Activated CD4-positive, alpha-beta T cell treated with anti-CD3 and anti-CD28 coated beads, Interleukin-2, amount 50 U/mL, for 4 hours (primary cell): ENCODE results near the gene WWC1.
"Not testable (repeated sequence)": the region's sequence is repeated elsewhere in the genome, so short reads cannot be mapped to it uniquely, and the experiment has no call there.

Source experiments
- DNase-seq, 2 experiments: peaks; one replicate each; pipeline ENCODE4 v3.0.0-alpha.2; 2020

The WWC1 gene

GRCh38 chr5:168339109-168339771 is 47.8 kb downstream of the WWC1 start:
- no peak for DNase-seq

GRCh38 chr5:168339772-168340140 is 48.3 kb downstream of the WWC1 start:
- DNase-seq, result not testable (repeated sequence)

DNA sequence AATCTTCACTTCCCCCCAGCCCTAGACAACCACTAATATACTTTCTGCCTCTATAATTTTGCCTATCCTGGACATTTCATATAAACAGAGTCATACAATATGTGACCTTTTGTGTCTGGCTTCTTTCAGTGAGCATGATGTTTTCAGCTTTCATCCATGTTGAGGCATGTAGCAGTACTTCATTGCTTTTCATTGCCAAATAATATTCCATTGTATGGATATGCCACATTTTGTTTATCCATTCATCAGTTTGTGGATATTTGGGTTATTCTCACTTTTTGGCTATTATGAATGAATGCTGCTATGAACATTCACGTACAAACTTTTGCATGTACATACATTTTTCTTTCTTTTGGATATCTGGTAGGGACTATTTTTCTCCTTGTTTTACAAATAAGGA is 49.0 kb downstream of the WWC1 start:
- DNase-seq, result no peak

GRCh38 chr5:168341178-168341577 is 49.7 kb downstream of the WWC1 start:
- no peak for DNase-seq

GRCh38 chr5:168342151-168342825 is 50.8 kb downstream of the WWC1 start:
- no peak for DNase-seq

GRCh38 chr5:168342985-168343384 is 51.5 kb downstream of the WWC1 start:
- no peak for DNase-seq

DNA sequence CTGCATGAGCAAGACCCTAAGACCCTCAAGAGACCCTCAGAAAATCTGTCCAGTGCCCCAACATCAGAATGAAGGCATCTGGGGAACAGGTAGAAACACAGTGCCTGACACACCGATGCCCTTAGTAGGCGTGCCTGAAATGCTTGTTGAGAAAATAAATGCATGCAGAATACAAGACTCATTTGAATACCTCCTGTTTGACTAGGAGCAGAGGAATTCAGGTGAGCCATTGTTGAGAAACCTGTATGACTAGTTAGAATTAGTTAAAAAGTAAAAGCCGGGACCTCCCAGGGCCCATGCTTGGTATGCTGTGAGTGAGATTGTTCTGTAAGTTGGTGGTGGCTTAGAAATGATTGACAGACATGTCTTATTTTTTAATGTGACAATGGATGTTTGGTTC is 55.0 kb downstream of the WWC1 start:
- no peak for DNase-seq

GRCh38 chr5:168347368-168348083 is 56.1 kb downstream of the WWC1 start:
- no peak for DNase-seq

GRCh38 chr5:168348084-168348414 is 56.6 kb downstream of the WWC1 start:
- no peak for DNase-seq

DNA sequence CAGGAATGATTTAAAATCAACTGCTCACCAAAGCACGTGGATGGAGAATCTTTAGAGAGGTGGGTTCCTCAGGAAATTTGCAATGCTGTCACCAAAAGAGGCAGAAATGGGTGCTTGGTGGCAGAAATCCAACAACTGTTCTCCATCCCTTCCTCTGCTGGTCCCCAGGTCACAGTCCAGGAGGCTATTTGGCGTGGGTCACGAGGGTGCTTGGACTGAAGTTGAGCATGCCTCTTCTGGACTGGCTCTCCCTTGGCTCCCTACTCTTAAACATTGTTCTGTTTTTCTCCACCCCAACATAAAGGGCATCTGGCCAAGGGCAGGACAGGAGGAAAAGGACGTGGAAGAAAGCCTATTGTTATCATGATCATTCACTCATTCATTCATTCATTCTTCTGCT is 58.9 kb downstream of the WWC1 start:
- DNase-seq, result no peak

GRCh38 chr5:168353216-168353957 is 61.9 kb downstream of the WWC1 start:
- DNase-seq, result no peak

DNA sequence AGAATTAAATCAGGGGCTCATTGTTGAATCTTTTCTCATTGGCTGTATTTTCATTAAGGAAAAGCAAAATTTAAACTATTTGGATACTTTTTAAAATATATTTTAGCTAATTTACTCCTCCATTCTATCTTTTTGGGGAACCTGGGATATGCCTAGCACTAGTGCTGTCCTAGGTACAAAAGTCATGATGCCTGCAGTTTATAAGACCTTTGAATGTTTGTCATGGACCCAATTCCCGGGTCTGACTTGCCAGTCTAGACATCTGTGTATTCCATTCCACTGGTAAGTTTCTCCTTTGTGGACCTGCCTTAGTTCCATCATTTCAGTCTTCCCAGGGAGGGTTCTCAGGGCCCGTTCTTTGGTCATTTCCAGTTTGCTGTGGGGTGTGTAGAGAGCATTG is 63.0 kb downstream of the WWC1 start:
- no peak for DNase-seq

- DNase-seq, result no peak
These were observed 64.7 kb downstream of the WWC1 start for GRCh38 chr5:168356171-168356570.

- no peak for DNase-seq
These were observed 65.1 kb downstream of the WWC1 start for GRCh38 chr5:168356592-168356991.

DNA sequence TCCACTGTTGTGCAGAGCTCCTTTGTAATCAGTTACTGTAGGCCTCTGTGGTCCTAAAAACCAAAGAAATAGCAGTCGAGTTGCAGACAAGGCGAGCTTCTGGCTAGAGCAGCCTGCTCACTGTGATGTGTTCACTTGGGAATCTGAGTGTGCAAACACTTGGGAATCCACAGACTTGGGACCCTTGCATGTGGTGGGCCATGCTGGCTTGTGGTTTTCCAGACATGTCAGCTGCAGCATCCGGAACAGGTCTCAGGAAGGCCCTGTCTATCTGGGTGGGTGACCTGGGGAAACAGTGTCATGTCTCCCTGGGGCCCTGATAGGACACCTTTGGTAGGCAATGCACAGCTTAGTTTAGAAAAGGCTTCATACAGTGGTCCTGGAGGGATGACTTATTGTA is 66.4 kb downstream of the WWC1 start:
- no peak for DNase-seq

DNA sequence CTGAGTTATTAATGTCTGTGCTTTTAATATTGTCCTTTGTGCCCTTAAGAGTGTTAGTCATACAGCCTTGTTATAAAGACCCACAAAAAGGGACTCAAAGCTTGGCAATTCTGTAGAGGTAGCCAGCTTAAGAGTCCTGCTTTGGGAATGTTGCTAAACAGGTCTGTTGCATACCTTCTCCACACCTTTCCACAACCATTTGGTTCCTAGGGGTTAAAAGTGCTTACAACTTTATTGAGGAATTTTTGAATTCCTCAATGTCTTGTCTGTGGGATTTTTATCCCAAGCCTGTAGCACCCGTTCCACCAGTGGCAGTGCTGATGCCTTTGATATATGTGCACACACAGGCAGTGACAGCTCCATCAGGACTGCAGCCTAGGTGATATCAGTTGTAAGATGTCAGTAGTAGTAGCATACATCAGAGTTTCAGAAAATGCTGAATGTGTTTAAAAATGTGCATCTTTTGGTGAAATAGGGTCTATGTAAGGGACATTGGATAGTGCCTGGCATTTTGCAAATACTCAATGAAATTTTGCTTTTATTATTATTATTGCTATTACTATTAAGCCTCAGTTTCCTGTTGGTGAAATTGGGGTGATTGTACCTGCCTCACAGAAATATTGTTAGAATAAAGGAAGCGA is 68.5 kb downstream of the WWC1 start:
- no peak for DNase-seq

GRCh38 chr5:168360521-168361285 is 69.3 kb downstream of the WWC1 start:
- DNase-seq, result no peak

GRCh38 chr5:168362097-168362885 is 70.8 kb downstream of the WWC1 start:
- DNase-seq, result no peak

- no peak for DNase-seq
These were observed 72.8 kb downstream of the WWC1 start for GRCh38 chr5:168364151-168364661.

- DNase-seq, result no peak
These were observed 73.5 kb downstream of the WWC1 start for GRCh38 chr5:168364750-168365550.
